ENCODE results near the gene CYREN.
"Not testable (repeated sequence)": the region's sequence is repeated elsewhere in the genome, so short reads cannot be mapped to it uniquely, and the experiment has no call there.

DNA sequence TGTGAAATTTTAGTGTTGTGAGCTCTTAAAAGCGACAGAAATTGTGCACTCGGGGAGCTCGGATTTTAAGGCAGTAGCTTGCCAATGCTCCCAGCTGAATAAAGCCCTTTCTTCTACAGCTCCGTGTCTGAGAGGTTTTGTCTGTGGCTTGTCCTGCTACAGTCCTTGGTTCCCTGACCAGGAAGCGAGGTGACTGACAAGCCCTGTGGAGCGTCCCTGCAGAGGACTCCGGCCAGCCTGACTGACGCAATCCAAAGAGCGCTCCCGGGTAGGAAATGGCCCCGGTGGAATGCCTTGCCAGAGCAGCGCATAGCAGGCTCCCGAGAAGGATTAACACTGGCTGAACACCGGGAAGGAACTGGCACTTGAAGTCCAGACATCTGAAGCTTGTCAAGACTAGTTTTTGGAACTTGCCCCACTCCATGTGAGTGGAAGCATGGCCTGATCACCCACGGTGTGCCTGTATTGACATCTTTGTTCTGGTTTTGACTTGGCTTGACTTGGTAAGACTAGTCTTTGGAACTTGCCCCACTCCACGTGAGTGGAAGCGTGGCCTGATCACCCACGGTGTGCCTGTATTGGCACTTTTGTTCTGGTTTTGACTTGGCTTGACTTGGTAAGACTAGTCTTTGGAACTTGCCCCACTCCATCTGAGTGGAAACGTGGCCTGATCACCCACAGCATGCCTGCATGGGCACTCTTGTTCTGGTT is 1.2 kb upstream of the CYREN start:
- TF ChIP-seq, protein P1, sequence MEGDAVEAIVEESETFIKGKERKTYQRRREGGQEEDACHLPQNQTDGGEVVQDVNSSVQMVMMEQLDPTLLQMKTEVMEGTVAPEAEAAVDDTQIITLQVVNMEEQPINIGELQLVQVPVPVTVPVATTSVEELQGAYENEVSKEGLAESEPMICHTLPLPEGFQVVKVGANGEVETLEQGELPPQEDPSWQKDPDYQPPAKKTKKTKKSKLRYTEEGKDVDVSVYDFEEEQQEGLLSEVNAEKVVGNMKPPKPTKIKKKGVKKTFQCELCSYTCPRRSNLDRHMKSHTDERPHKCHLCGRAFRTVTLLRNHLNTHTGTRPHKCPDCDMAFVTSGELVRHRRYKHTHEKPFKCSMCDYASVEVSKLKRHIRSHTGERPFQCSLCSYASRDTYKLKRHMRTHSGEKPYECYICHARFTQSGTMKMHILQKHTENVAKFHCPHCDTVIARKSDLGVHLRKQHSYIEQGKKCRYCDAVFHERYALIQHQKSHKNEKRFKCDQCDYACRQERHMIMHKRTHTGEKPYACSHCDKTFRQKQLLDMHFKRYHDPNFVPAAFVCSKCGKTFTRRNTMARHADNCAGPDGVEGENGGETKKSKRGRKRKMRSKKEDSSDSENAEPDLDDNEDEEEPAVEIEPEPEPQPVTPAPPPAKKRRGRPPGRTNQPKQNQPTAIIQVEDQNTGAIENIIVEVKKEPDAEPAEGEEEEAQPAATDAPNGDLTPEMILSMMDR (IDR thresholded peaks at IDR 0.05; ENCODE audit: low read depth, low read length), result not testable (repeated sequence)
- TF ChIP-seq EZH2phosphoT487 (IDR thresholded peaks at IDR 0.05; ENCODE audit: low read depth), result not testable (repeated sequence)
